B cell (primary cell): Measurements from ENCODE around the gene PTPRT. TPM values are rescaled to one million over a fixed set of nuclear protein-coding genes. Genes with fewer than 3 reads are reported as not detected.

Experiments used
- ATAC-seq: fragments of 200-7000 bp; cut with Tn5 transposase; one replicate; pipeline ENCODE4 v1.10.0; 2021; ENCODE audit warnings: low read depth, mild to moderate bottlenecking, moderate number of reproducible peaks, moderate library complexity
- CTCF ChIA-PET: fragments of 350-600 bp; sonication (Branson Sonifier 250); formaldehyde crosslinking; loops from one replicate; lab custom pipeline; 2021; ENCODE audit warnings: antibody characterized with exemption, inconsistent platforms; lab: Charles Lee
- POLR2A ChIA-PET: fragments of 350-600 bp; sonication (Branson Sonifier 250); formaldehyde crosslinking; loops from one replicate; lab custom pipeline; 2021; ENCODE audit warnings: antibody characterized with exemption; lab: Charles Lee
- DNase-seq: peaks from one replicate; pipeline ENCODE4 v3.0.0; 2013
- H2AFZ ChIP-seq: 2 replicates; pipeline ENCODE4 v1.6.1; 2012; ENCODE audit warnings: mild to moderate bottlenecking, low read depth, low read length; ENCODE audit not compliant: insufficient read depth, poor library complexity, severe bottlenecking
- H3K27ac ChIP-seq, 2 donors: 1 replicate in 1 of 2; 2 replicates in 1 of 2; pipeline ENCODE4 v1.5.1; 2012 to 2013; ENCODE audit warnings: low read length in 2 of 2, mild to moderate bottlenecking in 2 of 2, moderate library complexity in 1 of 2
- H3K27me3 ChIP-seq, 4 experiments: fragments of 200-600 bp in 1 of 4; sonication (generic) in 1 of 4; replicated peaks in 1 of 4; 1 replicate in 2 of 4; 2 replicates in 2 of 4; pipeline versions ENCODE4 v1.6.1 to v1.7.0; 2013 to 2016; ENCODE audit warnings: low read length in 3 of 4, mild to moderate bottlenecking in 2 of 4, mixed read lengths in 1 of 4, moderate library complexity in 1 of 4; ENCODE audit not compliant: insufficient read depth in 4 of 4, control insufficient read depth in 3 of 4; ENCODE audit errors: control extremely low read depth in 1 of 4
- H3K36me3 ChIP-seq, 2 experiments: replicated peaks in 1 of 2; 1 replicate in 1 of 2; 2 replicates in 1 of 2; pipeline versions ENCODE4 v1.6.1 to v1.7.1; 2013; ENCODE audit warnings: low read length in 1 of 2; ENCODE audit not compliant: insufficient read depth in 2 of 2, control insufficient read depth in 1 of 2; ENCODE audit errors: control extremely low read depth in 1 of 2, extremely low read depth in 1 of 2
- H3K4me1 ChIP-seq, 2 donors: fragments of 200-600 bp in 1 of 2; sonication (generic) in 1 of 2; 1 replicate in 1 of 2; 2 replicates in 1 of 2; pipeline versions ENCODE4 v1.5.1 to v1.6.1; 2013 to 2017; ENCODE audit warnings: low read length in 2 of 2; ENCODE audit not compliant: control insufficient read depth in 2 of 2, insufficient read depth in 2 of 2
- H3K4me2 ChIP-seq: replicated peaks from 2 replicates; pipeline ENCODE3; 2012; ENCODE audit warnings: mild to moderate bottlenecking, low read depth, low read length; ENCODE audit not compliant: poor library complexity, severe bottlenecking
- H3K4me3 ChIP-seq, 5 experiments: fragments of 200-600 bp in 1 of 5; sonication (generic) in 1 of 5; 1 replicate in 3 of 5; 2 replicates in 2 of 5; pipeline versions ENCODE4 v1.5.1 to v1.7.0; 2011 to 2016; ENCODE audit warnings: low read length in 4 of 5, mild to moderate bottlenecking in 4 of 5, low read depth in 2 of 5, control low read depth in 1 of 5, moderate library complexity in 1 of 5; ENCODE audit not compliant: insufficient read depth in 1 of 5; ENCODE audit errors: control extremely low read depth in 1 of 5, extremely low read depth in 1 of 5
- H3K79me2 ChIP-seq: fragments of 200-600 bp; sonication (generic); one replicate; pipeline ENCODE4 v1.6.0; 2016; ENCODE audit warnings: low read length; ENCODE audit not compliant: control insufficient read depth, insufficient read depth
- H3K9ac ChIP-seq: fragments of 200-600 bp; sonication (generic); 2 replicates; pipeline ENCODE4 v1.6.1; 2017; ENCODE audit warnings: mild to moderate bottlenecking, low read length, moderate library complexity
- H3K9me3 ChIP-seq, 3 donors: one replicate each; pipeline versions ENCODE4 v1.6.1 to v1.7.1; 2013; ENCODE audit warnings: low read length in 2 of 3; ENCODE audit not compliant: control insufficient read depth in 2 of 3, insufficient read depth in 1 of 3; ENCODE audit errors: control extremely low read depth in 1 of 3
- H4K20me1 ChIP-seq: 2 replicates; pipeline ENCODE4 v1.6.0; 2012; ENCODE audit warnings: mild to moderate bottlenecking, low read length; ENCODE audit not compliant: insufficient read depth, control insufficient read depth, poor library complexity, severe bottlenecking
- H3K27ac Mint-ChIP-seq: one replicate; pipeline ENCODE4 v1.8.0; 2021; ENCODE audit warnings: mixed read lengths
- H3K27me3 Mint-ChIP-seq: one replicate; pipeline ENCODE4 v1.8.0; 2021; ENCODE audit warnings: mixed read lengths
- H3K4me1 Mint-ChIP-seq: one replicate; pipeline ENCODE4 v1.8.0; 2021; ENCODE audit warnings: mixed read lengths
- H3K4me3 Mint-ChIP-seq: one replicate; pipeline ENCODE4 v1.8.0; 2021; ENCODE audit warnings: mixed read lengths
- H3K9me3 Mint-ChIP-seq: one replicate; pipeline ENCODE4 v1.8.0; 2022; ENCODE audit warnings: mixed read lengths; ENCODE audit not compliant: insufficient read depth
- EZH2 ChIP-seq: IDR thresholded peaks from 2 replicates; pipeline ENCODE4 v1.6.1; 2012; ENCODE audit warnings: borderline replicate concordance, low read depth, mild to moderate bottlenecking, moderate library complexity, low read length; ENCODE audit not compliant: insufficient read depth, poor library complexity, severe bottlenecking
- WGBS: methylation state at CpG from one replicate; pipeline ENCODE4 v1.1.5; 2013; ENCODE audit warnings: missing lambda C conversion rate; ENCODE audit not compliant: insufficient coverage; 5-methylcytosine and 5-hydroxymethylcytosine counted together
- intact Hi-C: fragments of 100-400 bp; cut with micrococcal nuclease; formaldehyde crosslinking; loops from one replicate; pipeline ENCODE4 v1.10.0; 2022
- polyA plus RNA-seq: library from polyadenylated mRNA; depleted of rRNA; stranded (reverse); fragments of >200 nt; gene quantifications from 2 replicates; pipeline ENCODE4 v1.2.3, GENCODE V29; 2012
- total RNA-seq, 2 donors: library from RNA; stranded (reverse); fragments of 120-200 nt in 1 of 2; gene quantifications; 1 replicate in 1 of 2; 2 replicates in 1 of 2; pipeline versions ENCODE4 v1.2.3 to v1.2.4, GENCODE V29; 2013 to 2022
- TF ChIP-seq, protein P1 (sequence below): fragments of 200-600 bp; IDR thresholded peaks from one replicate; pipeline ENCODE4 v1.8.0; 2022; ENCODE audit warnings: antibody characterized with exemption, mild to moderate bottlenecking

PTPRT gene
- total and polyA plus RNA-seq, 2 donors (not counting 1 experiment from before 2014, with no cell fraction given) = not detected

- Histone ChIP-seq H2AFZ (no peak overlapping the region), H3K4me1 (no peaks in the 10 kb centered on the region), H3K27ac (no peak overlapping the region), H3K9ac (no peak overlapping the region), H3K4me3 (no peak overlapping the region), H4K20me1 (no peaks in the 10 kb centered on the region), H3K36me3 (no peaks in the 10 kb centered on the region), H3K9me3 (peaks cover 0 to 14% (median 0%) of the 10 kb centered on the region in 3 donors), H3K79me2 (no peaks in the 10 kb centered on the region), H3K4me2 (no peak overlapping the region), H3K27me3 (no peaks in the 10 kb centered on the region)
- H3K9me3 Mint-ChIP-seq = peaks cover 3% of the 10 kb centered on the region
- ATAC-seq (no peak), DNase-seq (no peak)
- 88% methylated on average over 3 of the region's 4 CpGs for WGBS
- H3K27ac Mint-ChIP-seq = no peak overlapping the region
- intact Hi-C loops = no loop called here
- no peaks in the 10 kb centered on the region for H3K4me1 Mint-ChIP-seq
- POLR2A ChIA-PET = no interaction called here
- TF ChIP-seq, protein P1, sequence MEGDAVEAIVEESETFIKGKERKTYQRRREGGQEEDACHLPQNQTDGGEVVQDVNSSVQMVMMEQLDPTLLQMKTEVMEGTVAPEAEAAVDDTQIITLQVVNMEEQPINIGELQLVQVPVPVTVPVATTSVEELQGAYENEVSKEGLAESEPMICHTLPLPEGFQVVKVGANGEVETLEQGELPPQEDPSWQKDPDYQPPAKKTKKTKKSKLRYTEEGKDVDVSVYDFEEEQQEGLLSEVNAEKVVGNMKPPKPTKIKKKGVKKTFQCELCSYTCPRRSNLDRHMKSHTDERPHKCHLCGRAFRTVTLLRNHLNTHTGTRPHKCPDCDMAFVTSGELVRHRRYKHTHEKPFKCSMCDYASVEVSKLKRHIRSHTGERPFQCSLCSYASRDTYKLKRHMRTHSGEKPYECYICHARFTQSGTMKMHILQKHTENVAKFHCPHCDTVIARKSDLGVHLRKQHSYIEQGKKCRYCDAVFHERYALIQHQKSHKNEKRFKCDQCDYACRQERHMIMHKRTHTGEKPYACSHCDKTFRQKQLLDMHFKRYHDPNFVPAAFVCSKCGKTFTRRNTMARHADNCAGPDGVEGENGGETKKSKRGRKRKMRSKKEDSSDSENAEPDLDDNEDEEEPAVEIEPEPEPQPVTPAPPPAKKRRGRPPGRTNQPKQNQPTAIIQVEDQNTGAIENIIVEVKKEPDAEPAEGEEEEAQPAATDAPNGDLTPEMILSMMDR = no peak
- TF ChIP-seq EZH2 = no peak
- no peaks in the 10 kb centered on the region for H3K27me3 Mint-ChIP-seq
- no peak overlapping the region for H3K4me3 Mint-ChIP-seq
- CTCF ChIA-PET = no interaction called here
Observed at GRCh38 chr20:42985628-42986027, 204.1 kb downstream of the PTPRT start.

DNA sequence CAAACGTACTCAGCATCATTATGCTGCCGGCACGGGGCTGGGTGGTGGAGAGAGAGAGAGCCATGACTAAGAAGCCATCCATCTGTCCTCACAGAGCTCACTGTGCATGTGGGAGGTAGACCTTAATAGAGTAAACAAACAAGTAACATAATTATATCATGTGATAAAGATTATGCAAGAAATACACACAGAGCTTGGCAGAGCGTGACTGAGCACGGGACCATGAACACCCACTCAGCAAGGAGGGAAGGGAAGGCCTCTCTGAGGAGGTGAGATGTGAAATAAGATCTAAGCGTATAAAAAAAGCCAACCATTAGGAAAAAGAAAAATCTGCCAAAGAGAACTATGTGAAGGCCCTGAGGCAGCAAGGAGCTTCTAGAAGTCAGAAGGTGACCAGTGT lies 207.5 kb downstream of the PTPRT start:
- TF ChIP-seq EZH2 = no peak
- TF ChIP-seq, protein P1 = no peak

More for the DNA sequence above, 207.5 kb downstream of the PTPRT start:
- no peaks in the 10 kb centered on the region for H3K27me3 Mint-ChIP-seq
- no peaks in the 10 kb centered on the region for H4K20me1 ChIP-seq
- H3K9me3 ChIP-seq = peaks cover 0 to 11% (median 0%) of the 10 kb centered on the region in 3 donors
- CTCF ChIA-PET = no interaction called here
- H3K79me2 ChIP-seq = no peaks in the 10 kb centered on the region
- no peak overlapping the region for H3K4me3 ChIP-seq
- ATAC-seq (no peak), DNase-seq (no peak)
- intact Hi-C loops = no loop called here
- H3K4me2 ChIP-seq = no peak overlapping the region
- H3K4me1 ChIP-seq = no peaks in the 10 kb centered on the region
- POLR2A ChIA-PET = no interaction called here
- no peaks in the 10 kb centered on the region for H3K36me3 ChIP-seq
- 87% methylated on average over 3 of the region's 6 CpGs for WGBS
- no peak overlapping the region for H2AFZ ChIP-seq
- H3K9ac ChIP-seq = no peak overlapping the region
- no peaks in the 10 kb centered on the region for H3K27me3 ChIP-seq
- H3K27ac ChIP-seq = no peak overlapping the region
- H3K4me3 Mint-ChIP-seq = no peak overlapping the region
- H3K4me1 Mint-ChIP-seq = no peaks in the 10 kb centered on the region
- H3K9me3 Mint-ChIP-seq = peaks cover 5% of the 10 kb centered on the region
- H3K27ac Mint-ChIP-seq = no peak overlapping the region
